HepG2 (cell line): ENCODE measurements around the gene TAMALIN. TPM values are rescaled to one million over a fixed set of nuclear protein-coding genes. Genes with fewer than 3 reads are reported as not detected.

Experiments
- ATAC-seq: fragments of 200-7000 bp; cut with Tn5 transposase; 3 replicates; pipeline ENCODE4 v1.9.1; 2020; ENCODE audit warnings: mild to moderate bottlenecking, moderate library complexity
- BruUV-seq: library from RNA; stranded (reverse); fragments of 400-500 nt; replicated peaks from 2 replicates; lab custom pipeline; 2021; lab: Mats Ljungman, UMichigan
- CTCF ChIA-PET: fragments of 300-600 bp; formaldehyde crosslinking; extraction: SDS; loops from one replicate; lab custom pipeline; 2021; ENCODE audit warnings: low total read pairs, inconsistent platforms, low intra/inter-chr PET ratio; lab: Yijun Ruan, JAX
- POLR2A ChIA-PET: fragments of 350-600 bp; sonication (Branson Sonifier 250); formaldehyde crosslinking; loops from one replicate; lab custom pipeline; 2020; ENCODE audit warnings: antibody characterized with exemption, inconsistent platforms; lab: Yijun Ruan, JAX
- DNase-seq: peaks from one replicate; pipeline ENCODE4 v3.0.0-alpha.2; 2015; ENCODE audit warnings: low spot score
- FAIRE-seq: peaks from 3 replicates; lab custom pipeline; 2011; peaks lifted over from hg19 to GRCh38; lab: Jason Lieb, UNC
- H2AFZ ChIP-seq: one replicate; pipeline ENCODE4 v1.6.1; 2011; ENCODE audit warnings: low read length, inconsistent platforms
- H3K27ac ChIP-seq: fragments of 300-600 bp; 3 replicates; pipeline ENCODE4 v1.8.0; 2011; ENCODE audit warnings: mixed run types, mild to moderate bottlenecking, mixed read lengths, low read length, inconsistent platforms; ENCODE audit not compliant: insufficient read depth; ENCODE audit errors: extremely low read length
- H3K27me3 ChIP-seq, 2 experiments: fragments of 200-600 bp in 1 of 2; 2 replicates in 1 of 2; 3 replicates in 1 of 2; pipeline versions ENCODE4 v1.6.0 to v1.8.0; 2011; ENCODE audit warnings: low read length in 2 of 2, mild to moderate bottlenecking in 2 of 2, moderate library complexity in 2 of 2, inconsistent platforms in 1 of 2; ENCODE audit not compliant: insufficient read depth in 2 of 2, control insufficient read depth in 1 of 2
- H3K36me3 ChIP-seq, 2 experiments: fragments of 200-600 bp in 1 of 2; replicated peaks in 1 of 2; 2 replicates in 1 of 2; 3 replicates in 1 of 2; pipeline versions ENCODE4 v1.5.1 to v1.8.0; 2011; ENCODE audit warnings: low read length in 2 of 2, inconsistent platforms in 1 of 2; ENCODE audit not compliant: insufficient read depth in 2 of 2, control insufficient read depth in 1 of 2
- H3K4me1 ChIP-seq: 2 replicates; pipeline ENCODE4 v1.5.1; 2012; ENCODE audit warnings: low read length, inconsistent platforms; ENCODE audit not compliant: insufficient read depth
- H3K4me2 ChIP-seq: 2 replicates; pipeline ENCODE4 v1.6.0; 2011; ENCODE audit warnings: low read depth, low read length, inconsistent platforms
- H3K4me3 ChIP-seq, 3 experiments: fragments of 200-600 bp in 1 of 3; sonication (generic), shearing (Covaris generic) in 1 of 3; replicated peaks in 1 of 3; 2 replicates each; pipeline ENCODE4 v1.5.1; 2011 to 2016; ENCODE audit warnings: low read length in 3 of 3, inconsistent platforms in 2 of 3, low read depth in 2 of 3, mild to moderate bottlenecking in 2 of 3, control low read depth in 1 of 3, mixed read lengths in 1 of 3; ENCODE audit not compliant: insufficient read depth in 1 of 3
- H3K79me2 ChIP-seq: one replicate; pipeline ENCODE4 v1.6.1; 2011; ENCODE audit warnings: low read length, inconsistent platforms; ENCODE audit not compliant: insufficient read depth
- H3K9ac ChIP-seq: 2 replicates; pipeline ENCODE4 v1.6.0; 2011; ENCODE audit warnings: mild to moderate bottlenecking, low read depth, low read length, inconsistent platforms; ENCODE audit not compliant: insufficient read depth
- H3K9me3 ChIP-seq: 2 replicates; pipeline ENCODE4 v1.5.1; 2012; ENCODE audit warnings: mild to moderate bottlenecking, low read length
- H4K20me1 ChIP-seq: 2 replicates; pipeline ENCODE4 v1.6.0; 2011; ENCODE audit warnings: inconsistent platforms, mild to moderate bottlenecking, low read length, moderate library complexity; ENCODE audit not compliant: insufficient read depth
- CAMTA2 ChIP-seq: sonication (generic); formaldehyde crosslinking; IDR thresholded peaks from 2 replicates; pipeline ENCODE4 v1.4.0; 2020; ENCODE audit warnings: mild to moderate bottlenecking, missing genetic modification reagents, borderline replicate concordance
- CHCHD3 ChIP-seq: sonication (generic); formaldehyde crosslinking; IDR thresholded peaks from 2 replicates; pipeline ENCODE4 v1.8.0; 2022; ENCODE audit warnings: mild to moderate bottlenecking, missing genetic modification reagents, moderate library complexity
- FOXP1 ChIP-seq, 2 experiments: fragments of 450-650 bp in 1 of 2; IDR thresholded peaks; 2 replicates each; pipeline ENCODE4 v1.6.1; 2017 to 2018; ENCODE audit warnings: antibody characterized with exemption in 1 of 2
- FOXP4 ChIP-seq: sonication (generic); formaldehyde crosslinking; IDR thresholded peaks from 2 replicates; pipeline ENCODE4 v1.4.0; 2020; ENCODE audit warnings: missing genetic modification reagents
- HDAC1 ChIP-seq: sonication (generic); formaldehyde crosslinking; IDR thresholded peaks from 2 replicates; pipeline ENCODE4 v1.5.1; 2020; ENCODE audit warnings: mild to moderate bottlenecking, missing genetic modification reagents
- JUN ChIP-seq: sonication (generic); formaldehyde crosslinking; IDR thresholded peaks from 2 replicates; pipeline ENCODE4 v1.4.0; 2020; ENCODE audit warnings: mild to moderate bottlenecking, missing genetic modification reagents
- KDM1A ChIP-seq: IDR thresholded peaks from 2 replicates; pipeline ENCODE4 v1.6.1; 2016; ENCODE audit warnings: missing compliant biosample characterization
- MYNN ChIP-seq: sonication (generic); formaldehyde crosslinking; IDR thresholded peaks from 2 replicates; pipeline ENCODE4 v1.4.0; 2020; ENCODE audit warnings: mild to moderate bottlenecking, low read depth, missing genetic modification reagents
- SOX6 ChIP-seq, 2 experiments: fragments of 450-650 bp in 1 of 2; sonication (generic) in 1 of 2; formaldehyde crosslinking in 1 of 2; IDR thresholded peaks; 2 replicates each; pipeline versions ENCODE4 v1.4.0 to v1.6.1; 2017 to 2020; ENCODE audit warnings: antibody characterized with exemption in 1 of 2, mild to moderate bottlenecking in 1 of 2, missing genetic modification reagents in 1 of 2
- ZC3H13 ChIP-seq: sonication (generic); formaldehyde crosslinking; IDR thresholded peaks from 2 replicates; pipeline ENCODE4 v1.8.1; 2023; ENCODE audit warnings: mild to moderate bottlenecking, missing genetic modification reagents, moderate library complexity
- ZNF850 ChIP-seq: sonication (generic); formaldehyde crosslinking; conservative IDR thresholded peaks from 2 replicates; pipeline ENCODE4 v1.9.0; 2021; ENCODE audit warnings: mild to moderate bottlenecking, missing genetic modification reagents
- WGBS: methylation state at CpG from one replicate; pipeline ENCODE4 v1.1.6; 2017; ENCODE audit warnings: low lambda C conversion rate; 5-methylcytosine and 5-hydroxymethylcytosine counted together
- in situ Hi-C: cut with HindIII; loops from 2 replicates; pipeline ENCODE4 v1.10.0; 2017; ENCODE audit warnings: low pct_unique_long_range_greater_than_20kb; ENCODE audit not compliant: extremely low pct_ligation_motif_present
- intact Hi-C: fragments of 100-400 bp; cut with micrococcal nuclease; formaldehyde crosslinking; loops from one replicate; pipeline ENCODE4 v1.10.0; 2022; ENCODE audit not compliant: unreplicated experiment
- polyA plus RNA-seq, 8 experiments: library from polyadenylated mRNA; depleted of rRNA in 3 of 8; stranded (reverse) in 7 of 8; unstranded in 1 of 8; fragments of >200 nt; fragmentation: Illumina TruSeq in 4 of 8; extraction: Trizol in 4 of 8; gene quantifications; 2 replicates each; pipeline versions ENCODE4 v1.2.1 to v1.2.3, GENCODE V29; 2011 to 2016; ENCODE audit warnings: low read depth in 4 of 8, missing spikeins in 1 of 8, mixed read lengths in 1 of 8; ENCODE audit not compliant: insufficient read depth in 1 of 8
- total RNA-seq, 5 experiments: library from RNA; depleted of rRNA; stranded (reverse); fragments of >200 nt; fragmentation: Illumina TruSeq; extraction: Trizol; gene quantifications; 2 replicates each; pipeline ENCODE4 v1.2.3, GENCODE V29; 2016; ENCODE audit warnings: low read depth in 1 of 5

TAMALIN gene
- total and polyA plus RNA-seq, 2 of the 13 experiments (the other 11 are each of a cell fraction or from before 2014, with no cell fraction given), result 2.9 to 10.9 TPM

- H3K4me3 ChIP-seq, result peak overlapping the region in 1 of 3 experiments; percentile 31; a peak in 1 of 6 replicates
- DNase-seq (no peak), ATAC-seq (no peak), FAIRE-seq (no peak)
- in situ Hi-C loops (no loop called here), intact Hi-C loops (no loop called here)
- H3K27ac ChIP-seq, result peak overlapping the region; percentile 63
- H3K9ac ChIP-seq, result peak overlapping the region; percentile 28; the same call in 1 of the 2 replicates
- TF ChIP-seq CHCHD3 (CRISPR knock-in tag), result no peak
- TF ChIP-seq HDAC1, result 0 out of 2 replicates have a peak, but pooled peaks have one; percentile 17
- no peak overlapping the region for H2AFZ ChIP-seq
- POLR2A ChIA-PET, result no interaction called here
- no peaks in the 10 kb centered on the region for H3K27me3 ChIP-seq
- H3K4me2 ChIP-seq, result peak overlapping the region; percentile 70
- BruUV-seq, result no TSS peak
- peaks cover 4 to 7% of the 10 kb centered on the region in 2 experiments; a peak in 3 of 5 replicates for H3K36me3 ChIP-seq
- CTCF ChIA-PET, result interaction anchor here (0.7 kb wide), 1 partner anchor 8 kb away, joined by 3 read pairs; no protein-coding TSS in a partner anchor
- H3K79me2 ChIP-seq, result peaks cover 63% of the 10 kb centered on the region
- no peaks in the 10 kb centered on the region for H4K20me1 ChIP-seq
- no peaks in the 10 kb centered on the region for H3K9me3 ChIP-seq
- 64% methylated on average over 4 of the region's 4 CpGs for WGBS
- H3K4me1 ChIP-seq, result peaks cover 62% of the 10 kb centered on the region
Observed at GRCh38 chr12:51971679-51972421, 34.9 kb upstream of the TAMALIN start.

DNA sequence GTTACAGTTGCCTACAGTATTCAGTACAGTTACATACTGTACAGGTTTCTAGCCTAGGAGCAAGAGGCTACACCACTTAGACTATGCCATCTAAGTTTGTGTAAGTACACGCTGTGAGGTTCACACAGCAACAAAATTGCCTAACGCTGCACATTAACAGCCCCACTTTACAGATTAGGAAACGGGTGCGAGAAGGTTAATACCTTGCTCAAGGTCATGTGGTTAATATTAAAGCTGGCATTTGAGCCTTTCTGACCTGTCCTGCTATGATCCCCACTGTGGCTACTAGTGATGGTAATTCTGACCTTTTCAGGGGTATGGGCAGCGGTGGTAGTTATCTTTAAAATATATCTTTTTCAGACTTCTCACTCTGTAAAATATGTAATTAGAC, 34.3 kb upstream of the TAMALIN start:
- intact Hi-C loops, result no loop called here
- POLR2A ChIA-PET, result no interaction called here
- DNase-seq, result no peak
- Histone ChIP-seq H3K79me2 (peaks cover 63% of the 10 kb centered on the region), H3K9ac (peak overlapping the region; percentile 28; the same call in 1 of the 2 replicates), H3K36me3 (peaks cover 4 to 7% of the 10 kb centered on the region in 2 experiments; a peak in 3 of 5 replicates), H3K4me1 (peaks cover 67% of the 10 kb centered on the region), H4K20me1 (no peaks in the 10 kb centered on the region), H3K4me2 (peak overlapping the region; percentile 70), H2AFZ (no peak overlapping the region), H3K27ac (peak overlapping the region; percentile 63), H3K27me3 (no peaks in the 10 kb centered on the region), H3K9me3 (no peaks in the 10 kb centered on the region), H3K4me3 (peak overlapping the region in 1 of 3 experiments; percentile 31; a peak in 1 of 6 replicates)
- peak; percentile 65 for FAIRE-seq
- CTCF ChIA-PET, result no interaction called here
- WGBS, result 10% methylated on average over 5 of the region's 5 CpGs
- BruUV-seq, result no TSS peak
- in situ Hi-C loops, result no loop called here
- peak; percentile 32 for ATAC-seq
- TF ChIP-seq ZC3H13 (CRISPR knock-in tag) (no peak), SOX6 (IDR thresholded peaks at IDR 0.05) (no peak), SOX6 (CRISPR knock-in tag; IDR thresholded peaks at IDR 0.05) (peak; percentile 23; the same call in 1 of the 2 replicates), JUN (CRISPR knock-in tag) (no peak), CAMTA2 (CRISPR knock-in tag) (no peak), FOXP1 (IDR thresholded peaks at IDR 0.05) (no peak), FOXP1 (CRISPR knock-in tag; IDR thresholded peaks at IDR 0.05) (peak; percentile 32; the same call in 1 of the 2 replicates), ZNF850 (no peak), MYNN (CRISPR knock-in tag) (no peak), FOXP4 (CRISPR knock-in tag) (peak; percentile 61), KDM1A (CRISPR knock-in tag) (peak; percentile 66; the same call in 1 of the 2 replicates)
